ENCODE results near the gene TAOK1. TPM values are rescaled to one million over a fixed set of nuclear protein-coding genes. Genes with fewer than 3 reads are reported as not detected.

TAOK1 gene
- total and polyA plus RNA-seq, 9 of the 15 experiments (the other 6 are each of a cell fraction or from before 2014, with no cell fraction given): 3.2 to 33.1 (median 16.5) TPM

GRCh38 chr17:29434550-29434949 lies 44.4 kb downstream of the TAOK1 start (continued):
- TF ChIP-seq MAZ (CRISPR knock-in tag; conservative IDR thresholded peaks at IDR 0.05 in 1 of 2, IDR thresholded peaks at IDR 0.05 in 1 of 2): no peak
- no peak for TF ChIP-seq SMARCA4 (IDR thresholded peaks at IDR 0.05)
- TF ChIP-seq ZNF253 (CRISPR knock-in tag; conservative IDR thresholded peaks at IDR 0.05): no peak
- TF ChIP-seq NR2C1 (IDR thresholded peaks at IDR 0.05): no peak
- no peak for TF ChIP-seq NR2C1 (tag; IDR thresholded peaks at IDR 0.05)
- no peak for TF ChIP-seq ZNF324 (CRISPR knock-in tag; IDR thresholded peaks at IDR 0.05)
- no peak for TF ChIP-seq ZBTB40 (IDR thresholded peaks at IDR 0.05)
- TF ChIP-seq ZBTB40 (CRISPR knock-in tag; IDR thresholded peaks at IDR 0.05): no peak

Data from K562 (cell line).